Retinal pigment epithelial cell (primary cell): ENCODE results near the gene GTF3C4.
"Not testable (repeated sequence)": the region's sequence is repeated elsewhere in the genome, so short reads cannot be mapped to it uniquely, and the experiment has no call there.

Experiments used
- DNase-seq: peaks from one replicate; pipeline ENCODE4 v3.0.0-alpha.2; 2010; ENCODE audit warnings: low read depth
- H3K4me3 ChIP-seq: 2 replicates; pipeline ENCODE4 v1.5.1; 2011; ENCODE audit warnings: mild to moderate bottlenecking, low read length, control low read depth, moderate library complexity
- CTCF ChIP-seq: conservative IDR thresholded peaks from 2 replicates; pipeline ENCODE4 v1.5.1; 2011; ENCODE audit warnings: low read depth, low read length, control low read depth, inconsistent platforms

The GTF3C4 gene

GRCh38 chr9:132708239-132708638, 38.0 kb downstream of the GTF3C4 start:
- no peak for DNase-seq
- H3K4me3 ChIP-seq: no peak overlapping the region
- no peak for TF ChIP-seq CTCF

- DNase-seq: no peak
- no peak for TF ChIP-seq CTCF
- H3K4me3 ChIP-seq: no peak overlapping the region
Measured at GRCh38 chr9:132708769-132709430, 38.6 kb downstream of the GTF3C4 start.

- no peak for TF ChIP-seq CTCF
- no peak for DNase-seq
- H3K4me3 ChIP-seq: no peak overlapping the region
Measured at GRCh38 chr9:132710333-132710732, 40.1 kb downstream of the GTF3C4 start.

- H3K4me3 ChIP-seq, DNase-seq: not testable (repeated sequence)
Measured at GRCh38 chr9:132711152-132711551, 40.9 kb downstream of the GTF3C4 start.

- no peak for TF ChIP-seq CTCF
- no peak overlapping the region for H3K4me3 ChIP-seq
- no peak for DNase-seq
Measured at GRCh38 chr9:132711846-132712245, 41.6 kb downstream of the GTF3C4 start.

- no peak for TF ChIP-seq CTCF
- DNase-seq: no peak
Measured at GRCh38 chr9:132712753-132713152, 42.5 kb downstream of the GTF3C4 start.

GRCh38 chr9:132716007-132716406, 45.7 kb downstream of the GTF3C4 start:
- H3K4me3 ChIP-seq: no peak overlapping the region
- no peak for TF ChIP-seq CTCF
- no peak for DNase-seq

More at GRCh38 chr9:132712753-132713152, 42.5 kb downstream of the GTF3C4 start:
- no peak overlapping the region for H3K4me3 ChIP-seq
